Activated T-helper 2 cell treated with anti-CD3 and anti-CD28 coated beads, Interferon-gamma antibody, Interleukin-2, Interleukin-4, amounts not matched to agents 10 μg/mL and 5 μg/mL and 100 μg/mL, durations not matched to agents 14 hours and 24 hours and 36 hours (primary cell): Measurements from ENCODE around the gene GFPT2. TPM values are rescaled to one million over a fixed set of nuclear protein-coding genes. Genes with fewer than 3 reads are reported as not detected.

ENCODE experiments used
- DNase-seq: peaks from one replicate; pipeline ENCODE4 v3.0.0; 2021; ENCODE audit warnings: low spot score
- H3K27ac Mint-ChIP-seq: one replicate; pipeline ENCODE4 v1.8.0; 2021; ENCODE audit warnings: mixed read lengths
- H3K27me3 Mint-ChIP-seq: one replicate; pipeline ENCODE4 v1.8.0; 2021; ENCODE audit warnings: low read depth, mixed read lengths
- H3K36me3 Mint-ChIP-seq: one replicate; pipeline ENCODE4 v1.8.0; 2021; ENCODE audit warnings: low read depth, mixed read lengths
- H3K4me1 Mint-ChIP-seq: one replicate; pipeline ENCODE4 v1.8.0; 2021; ENCODE audit warnings: low read depth, mixed read lengths
- H3K4me3 Mint-ChIP-seq: one replicate; pipeline ENCODE4 v1.8.0; 2021; ENCODE audit warnings: low read depth, mild to moderate bottlenecking, moderate library complexity, mixed read lengths
- H3K9me3 Mint-ChIP-seq: one replicate; pipeline ENCODE4 v1.8.0; 2021; ENCODE audit warnings: mixed read lengths
- intact Hi-C: fragments of 100-400 bp; cut with micrococcal nuclease; formaldehyde crosslinking; loops from one replicate; pipeline ENCODE4 v1.15.1; 2023
- total RNA-seq: library from RNA; stranded (reverse); gene quantifications from 2 replicates; pipeline ENCODE4 v1.2.3, GENCODE V29; 2022

Gene GFPT2
- 0.37 TPM in 1 of 2 replicates, not detected in the other for total RNA-seq

DNA sequence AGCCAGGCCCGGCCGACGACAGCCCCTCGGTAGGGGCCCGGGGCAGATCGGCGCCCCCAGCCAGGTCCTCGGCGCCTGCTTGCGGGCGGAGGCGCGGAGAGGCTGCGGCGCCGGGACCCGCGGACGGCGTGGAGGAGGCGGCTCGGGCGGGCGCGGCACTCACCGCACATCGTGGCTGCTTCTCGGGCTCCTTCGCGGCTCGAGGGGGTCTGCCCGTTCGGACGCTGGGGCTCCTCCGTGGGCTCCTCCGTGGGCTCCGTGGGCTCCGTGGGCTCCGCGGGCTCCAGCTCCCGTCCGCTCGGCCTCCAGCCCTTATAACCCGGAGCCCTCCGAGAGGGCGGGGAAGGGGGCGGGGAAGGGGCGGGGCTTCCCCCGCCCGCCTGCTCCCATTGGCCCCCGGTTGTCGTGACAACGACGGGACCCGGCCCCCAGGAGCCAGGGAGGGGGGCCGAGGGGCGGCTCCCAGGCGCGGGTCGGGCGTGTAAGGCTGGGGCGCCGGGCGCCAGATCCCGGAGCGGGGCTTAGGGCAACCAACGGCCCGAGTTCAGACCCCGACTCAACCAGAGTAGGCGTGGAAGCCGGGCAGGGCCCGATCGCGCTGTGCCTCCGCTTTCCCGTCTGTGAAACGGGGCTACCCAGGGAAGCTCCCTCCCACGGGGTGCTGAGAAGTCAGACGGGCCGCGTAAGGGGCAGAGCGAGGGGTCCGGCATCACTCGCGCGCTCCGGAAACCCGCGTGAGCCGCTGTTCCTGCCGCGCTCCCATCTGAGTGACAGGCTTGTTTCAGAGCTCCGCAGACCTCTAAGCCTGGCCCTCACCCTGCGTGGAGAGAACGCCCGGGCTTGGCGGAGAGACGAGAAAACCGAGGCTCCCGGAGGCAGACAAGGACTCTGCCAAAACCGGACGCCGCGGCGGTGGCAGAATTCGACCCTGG lies at the start of gene GFPT2:
GFPT2 (minus strand) TSS at position 289 of the 932 bp plus-strand sequence; CDS start at position 170, 119 bp downstream.
- Mint-ChIP-seq H3K4me3 (peak within 1 kb of the TSS; percentile 65), H3K4me1 (no peaks in the 10 kb centered on the region), H3K36me3 (no peaks in the 10 kb centered on the region), H3K27me3 (peaks cover 54% of the 10 kb centered on the region), H3K9me3 (no peaks in the 10 kb centered on the region), H3K27ac (no peak within 1 kb of the TSS)
- peak; percentile 52 for DNase-seq
- intact Hi-C loops = loop anchor here (1.0 kb wide), 1 partner anchor 60 kb away; no protein-coding TSS in a partner anchor

DNA sequence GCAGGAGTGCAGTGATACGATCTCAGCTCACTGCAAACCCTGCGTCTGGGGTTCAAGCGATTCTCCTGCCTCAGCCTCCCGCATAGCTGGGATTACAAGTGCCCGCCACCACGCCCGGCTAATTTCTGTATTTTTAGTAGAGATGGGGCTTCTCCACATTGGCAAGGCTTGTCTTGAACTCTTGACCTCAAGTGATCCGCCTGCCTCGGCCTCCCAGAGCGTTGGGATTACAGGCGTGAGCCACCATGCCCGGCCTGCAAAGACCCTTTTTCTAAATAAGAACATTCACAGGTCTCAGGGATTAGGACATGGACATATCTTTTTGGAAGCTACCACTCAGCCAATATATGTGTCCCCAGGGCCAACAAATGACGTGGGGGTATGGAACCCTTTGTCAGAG lies 49.6 kb upstream of the GFPT2 start:
- intact Hi-C loops = no loop called here
- Mint-ChIP-seq H3K36me3 (no peaks in the 10 kb centered on the region), H3K4me3 (no peak overlapping the region), H3K9me3 (no peaks in the 10 kb centered on the region), H3K27me3 (peaks cover 5% of the 10 kb centered on the region), H3K4me1 (no peaks in the 10 kb centered on the region), H3K27ac (no peak overlapping the region)
- DNase-seq = no peak

DNA sequence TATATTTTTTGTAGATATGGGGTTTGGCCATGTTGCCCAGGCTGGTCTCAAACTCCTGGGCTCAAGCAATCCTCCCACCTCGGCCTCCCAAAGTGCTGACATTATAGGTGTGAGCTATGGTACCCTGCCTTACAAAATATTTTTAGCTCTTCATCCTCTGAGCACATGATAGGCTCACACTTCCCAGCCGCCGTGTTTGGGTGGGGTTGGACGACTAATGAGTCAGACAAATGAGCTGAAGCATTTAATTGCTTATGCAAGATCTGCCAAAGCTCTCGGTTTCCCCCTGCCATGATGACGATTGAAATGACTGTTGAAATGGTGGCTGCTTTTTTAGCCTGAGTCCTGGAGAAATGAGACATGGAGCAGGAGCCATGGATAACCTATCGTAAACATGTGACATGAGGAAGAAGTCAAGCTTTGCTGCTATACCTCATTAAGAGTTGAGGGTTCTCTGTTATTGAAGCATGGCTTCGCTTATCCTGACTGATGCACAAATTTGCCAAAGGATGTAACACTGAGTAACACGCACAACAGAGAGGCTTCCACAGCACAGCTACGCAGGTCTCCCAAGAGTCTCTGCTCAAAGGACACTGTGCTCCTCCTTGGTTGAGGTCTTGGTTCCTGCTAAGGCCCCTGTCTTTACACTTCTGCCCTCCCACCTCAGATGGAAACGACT lies 48.2 kb upstream of the GFPT2 start:
- H3K36me3 Mint-ChIP-seq = no peaks in the 10 kb centered on the region
- H3K4me1 Mint-ChIP-seq = no peaks in the 10 kb centered on the region
- DNase-seq = no peak
- intact Hi-C loops = no loop called here
- no peak overlapping the region for H3K27ac Mint-ChIP-seq
- H3K4me3 Mint-ChIP-seq = no peak overlapping the region
- peaks cover 5% of the 10 kb centered on the region for H3K27me3 Mint-ChIP-seq
- no peaks in the 10 kb centered on the region for H3K9me3 Mint-ChIP-seq

DNA sequence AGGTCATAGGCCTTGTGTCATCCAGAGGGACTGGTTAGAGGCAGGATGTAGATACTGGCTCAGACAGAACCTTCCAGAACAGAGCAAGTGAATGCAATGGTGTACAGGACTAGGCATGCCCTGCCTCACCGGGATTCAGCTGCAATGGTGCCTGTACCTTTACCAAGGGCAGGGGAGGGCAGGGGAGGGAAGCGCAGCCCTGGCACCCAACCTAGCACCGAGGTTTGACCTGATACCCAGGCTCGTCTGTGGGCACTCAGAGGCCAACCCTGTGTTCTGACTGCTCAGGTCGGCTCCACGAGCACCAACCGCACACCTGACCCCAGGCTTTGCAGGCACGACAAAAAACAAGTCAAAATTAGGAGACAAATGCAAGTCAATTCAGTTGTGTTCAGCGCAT lies 47.3 kb upstream of the GFPT2 start:
- H3K36me3 Mint-ChIP-seq = no peaks in the 10 kb centered on the region
- H3K4me3 Mint-ChIP-seq = no peak overlapping the region
- no peaks in the 10 kb centered on the region for H3K4me1 Mint-ChIP-seq
- intact Hi-C loops = no loop called here
- H3K9me3 Mint-ChIP-seq = no peaks in the 10 kb centered on the region
- H3K27me3 Mint-ChIP-seq = peaks cover 4% of the 10 kb centered on the region
- no peak overlapping the region for H3K27ac Mint-ChIP-seq
- no peak for DNase-seq

DNA sequence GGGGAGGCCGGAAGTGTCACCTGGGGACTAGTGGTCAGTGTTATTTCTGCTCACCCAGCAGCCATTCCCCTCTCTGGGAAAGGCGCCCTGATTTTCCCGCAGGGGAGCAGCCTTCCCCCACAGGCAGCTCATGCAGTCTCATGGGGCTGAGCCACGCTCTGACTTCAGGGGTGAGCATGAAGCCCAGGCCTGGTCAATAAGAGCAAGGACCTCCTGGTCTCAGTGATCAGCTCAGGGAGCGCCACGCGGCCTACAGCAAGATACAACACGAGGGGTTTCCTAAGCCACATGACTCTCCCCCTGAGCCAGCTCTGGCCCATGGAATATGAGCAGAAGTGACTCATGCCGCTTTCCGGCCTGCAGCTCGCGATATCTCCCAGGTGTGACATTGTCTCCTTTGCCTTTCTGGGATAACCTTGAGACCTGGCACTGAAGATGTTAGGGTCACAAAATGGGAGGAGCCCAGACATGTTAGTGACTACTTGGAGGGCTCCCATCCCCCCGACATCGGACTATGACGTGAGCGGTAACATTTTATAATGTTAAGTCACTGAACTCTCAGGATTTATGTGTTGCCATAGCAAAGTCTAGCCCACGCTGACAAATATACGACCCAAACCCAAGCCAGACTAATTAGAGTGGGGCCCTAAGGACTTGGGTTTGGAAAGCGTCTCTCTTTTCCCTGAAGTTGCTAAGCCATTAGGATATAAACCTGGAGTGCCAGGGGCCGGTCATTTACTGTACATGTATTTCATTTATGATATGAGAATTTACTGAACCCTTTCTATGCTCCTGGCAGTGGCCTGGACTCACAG lies 46.5 kb upstream of the GFPT2 start:
- Mint-ChIP-seq H3K36me3 (no peaks in the 10 kb centered on the region), H3K4me3 (no peak overlapping the region), H3K4me1 (no peaks in the 10 kb centered on the region), H3K27me3 (no peaks in the 10 kb centered on the region), H3K27ac (no peak overlapping the region), H3K9me3 (no peaks in the 10 kb centered on the region)
- no peak for DNase-seq
- intact Hi-C loops = no loop called here

DNA sequence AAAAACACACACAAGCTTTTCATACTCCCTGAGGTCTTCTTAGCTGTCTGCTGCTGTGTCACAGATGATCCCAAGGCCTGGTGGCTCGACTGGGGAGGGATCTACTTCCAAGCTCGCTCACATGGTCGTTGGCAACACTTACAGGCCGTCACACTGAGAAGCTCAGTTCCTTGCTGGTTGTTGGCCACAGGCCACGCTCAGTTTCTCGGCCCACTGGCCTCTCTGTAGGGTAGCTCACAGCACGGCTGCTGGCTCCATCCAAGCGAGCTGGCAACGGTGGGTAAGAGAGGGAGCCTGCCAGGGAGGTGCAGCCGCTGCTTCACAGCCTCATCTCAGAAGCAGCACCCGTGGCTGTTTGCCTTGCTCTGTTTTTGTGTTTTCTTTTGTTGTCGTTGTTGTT lies 43.8 kb upstream of the GFPT2 start:
- H3K9me3 Mint-ChIP-seq = no peaks in the 10 kb centered on the region
- H3K36me3 Mint-ChIP-seq = no peaks in the 10 kb centered on the region
- DNase-seq = no peak
- intact Hi-C loops = no loop called here
- H3K4me1 Mint-ChIP-seq = no peaks in the 10 kb centered on the region
- no peaks in the 10 kb centered on the region for H3K27me3 Mint-ChIP-seq
- H3K27ac Mint-ChIP-seq = no peak overlapping the region
- H3K4me3 Mint-ChIP-seq = no peak overlapping the region

DNA sequence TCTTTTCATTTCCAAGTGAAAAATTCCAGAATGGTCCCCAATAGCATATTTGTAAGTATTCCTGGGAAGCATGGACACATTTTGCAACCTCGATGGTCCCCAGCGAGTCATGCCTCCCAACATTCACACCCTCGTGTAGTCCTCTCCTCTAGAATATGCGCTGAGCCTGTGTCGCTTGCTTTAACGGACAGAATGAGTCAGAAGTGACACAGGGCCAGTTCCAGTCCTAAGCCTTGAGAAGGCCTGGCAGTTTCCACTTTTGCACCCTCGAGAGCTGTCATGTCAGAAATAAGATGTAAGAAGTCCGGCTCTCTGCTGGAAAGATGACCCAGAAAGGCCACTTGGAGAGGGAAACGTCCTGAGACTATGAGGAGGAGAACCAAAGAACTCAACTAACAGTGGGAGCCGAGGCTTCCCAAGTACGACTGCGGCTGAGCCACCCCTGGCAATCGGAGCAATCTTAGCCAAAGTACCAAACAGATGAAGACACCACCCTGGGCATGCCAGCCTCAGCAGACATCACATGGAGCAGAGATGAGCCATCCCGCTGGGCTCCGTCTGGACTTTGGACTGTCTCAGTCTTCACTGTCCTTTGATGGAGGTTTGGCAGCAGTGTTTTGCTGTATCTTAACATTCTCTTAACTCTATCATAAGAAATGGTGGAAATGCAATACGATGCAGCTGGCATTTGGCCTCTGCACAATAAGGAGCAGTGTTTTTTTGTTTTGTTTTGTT lies 42.6 kb upstream of the GFPT2 start:
- no peaks in the 10 kb centered on the region for H3K9me3 Mint-ChIP-seq
- DNase-seq = no peak

DNA sequence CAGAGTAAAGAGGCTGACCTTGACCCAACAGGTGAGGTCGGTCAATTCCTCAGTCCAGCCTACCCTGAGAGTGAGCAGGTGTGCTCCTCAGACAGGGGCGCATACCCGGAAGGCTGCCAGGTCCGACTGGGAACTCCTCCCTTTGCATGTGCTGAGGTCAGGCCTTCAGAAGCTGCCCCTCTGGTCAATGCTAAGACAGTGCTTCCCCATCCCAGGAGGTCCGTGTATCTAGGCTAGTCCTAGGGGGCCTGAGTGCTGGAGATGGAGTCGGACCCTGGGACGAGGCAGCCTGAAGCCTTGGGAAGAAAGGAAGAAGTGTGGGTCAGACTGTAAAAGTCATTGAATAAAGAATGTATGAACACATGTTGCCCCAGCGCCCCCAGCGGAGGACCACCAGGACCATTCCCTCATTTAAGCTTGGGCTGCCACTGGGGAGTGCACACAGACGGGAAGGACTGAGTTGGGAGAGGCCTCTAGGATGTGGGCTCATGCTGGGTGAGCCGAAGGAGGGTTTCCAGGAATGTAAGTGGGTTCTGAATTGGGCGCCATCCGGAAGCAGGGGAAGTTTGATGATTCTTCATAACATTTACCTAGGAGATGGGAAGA lies 41.0 kb upstream of the GFPT2 start:
- no peaks in the 10 kb centered on the region for H3K27me3 Mint-ChIP-seq
- H3K4me3 Mint-ChIP-seq = no peak overlapping the region
- no peak overlapping the region for H3K27ac Mint-ChIP-seq
- no peaks in the 10 kb centered on the region for H3K36me3 Mint-ChIP-seq
- DNase-seq = no peak
- H3K4me1 Mint-ChIP-seq = no peaks in the 10 kb centered on the region
- H3K9me3 Mint-ChIP-seq = no peaks in the 10 kb centered on the region
- intact Hi-C loops = no loop called here

More for the DNA sequence above, 42.6 kb upstream of the GFPT2 start:
- Mint-ChIP-seq H3K27me3 (no peaks in the 10 kb centered on the region), H3K4me1 (no peaks in the 10 kb centered on the region), H3K27ac (no peak overlapping the region), H3K36me3 (no peaks in the 10 kb centered on the region), H3K4me3 (no peak overlapping the region)
- intact Hi-C loops = no loop called here

DNA sequence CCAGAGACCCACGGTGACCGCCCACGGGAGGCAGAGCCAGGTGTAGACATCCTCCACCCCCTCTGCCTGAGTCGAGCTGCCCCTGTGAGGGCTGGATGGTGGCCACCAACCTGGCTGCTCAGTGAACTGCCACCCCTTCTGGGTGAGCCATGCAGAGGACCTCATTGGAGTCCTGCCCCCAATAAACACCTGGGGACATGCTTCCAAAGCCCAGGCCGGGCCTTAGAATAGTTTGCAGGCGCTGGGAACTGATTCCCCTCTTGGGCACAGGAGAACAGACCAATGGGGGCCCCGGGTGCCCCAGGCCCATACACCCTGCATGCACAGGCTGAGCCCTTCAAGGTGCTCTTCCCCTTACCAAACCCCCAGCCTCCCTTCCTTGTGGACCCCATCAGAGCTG lies 38.1 kb upstream of the GFPT2 start:
- no peak for DNase-seq
- no peaks in the 10 kb centered on the region for H3K36me3 Mint-ChIP-seq
- intact Hi-C loops = no loop called here

DNA sequence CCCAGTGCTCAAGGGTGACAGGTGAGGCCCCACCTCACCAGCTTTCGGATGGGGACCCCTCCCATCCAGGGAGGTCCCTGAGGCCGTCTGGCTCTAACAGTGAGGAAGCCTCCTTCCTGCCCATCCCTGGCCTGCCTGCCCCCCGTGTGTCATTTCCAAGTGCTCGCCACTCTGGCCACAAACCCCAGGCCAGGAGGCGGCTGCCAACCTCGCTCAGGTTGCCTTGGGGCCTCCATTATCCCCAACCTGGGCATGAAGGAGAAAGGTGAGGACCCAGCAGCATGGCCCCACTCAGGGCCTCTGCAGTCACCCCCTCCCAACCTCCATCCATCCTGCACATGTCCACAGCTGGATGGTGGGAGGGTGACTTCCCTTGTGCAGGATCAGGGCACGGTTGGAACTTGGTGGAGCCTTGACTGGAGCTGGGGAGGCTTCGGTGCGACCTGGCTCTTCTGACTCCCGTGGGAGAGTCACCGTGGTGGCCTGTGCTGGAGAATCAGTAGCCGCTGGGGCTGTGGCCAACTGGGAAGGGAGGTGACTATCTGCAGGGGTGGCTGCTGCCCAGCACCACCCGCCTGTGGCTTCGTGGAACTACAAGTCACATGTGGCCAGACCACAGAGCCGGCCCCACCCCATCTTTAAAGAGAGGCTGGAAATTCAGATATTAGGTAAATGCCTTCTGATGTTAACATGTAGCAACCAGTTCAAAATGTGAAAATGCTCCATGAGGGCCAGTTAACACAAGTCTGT lies 37.5 kb upstream of the GFPT2 start:
- H3K4me1 Mint-ChIP-seq = no peaks in the 10 kb centered on the region
- intact Hi-C loops = no loop called here
- no peak for DNase-seq
- no peaks in the 10 kb centered on the region for H3K9me3 Mint-ChIP-seq
- H3K27me3 Mint-ChIP-seq = no peaks in the 10 kb centered on the region
- no peak overlapping the region for H3K4me3 Mint-ChIP-seq
- H3K27ac Mint-ChIP-seq = no peak overlapping the region
- H3K36me3 Mint-ChIP-seq = no peaks in the 10 kb centered on the region

More for the DNA sequence above, 38.1 kb upstream of the GFPT2 start:
- Mint-ChIP-seq H3K27ac (no peak overlapping the region), H3K27me3 (no peaks in the 10 kb centered on the region), H3K4me1 (no peaks in the 10 kb centered on the region), H3K9me3 (no peaks in the 10 kb centered on the region), H3K4me3 (no peak overlapping the region)

DNA sequence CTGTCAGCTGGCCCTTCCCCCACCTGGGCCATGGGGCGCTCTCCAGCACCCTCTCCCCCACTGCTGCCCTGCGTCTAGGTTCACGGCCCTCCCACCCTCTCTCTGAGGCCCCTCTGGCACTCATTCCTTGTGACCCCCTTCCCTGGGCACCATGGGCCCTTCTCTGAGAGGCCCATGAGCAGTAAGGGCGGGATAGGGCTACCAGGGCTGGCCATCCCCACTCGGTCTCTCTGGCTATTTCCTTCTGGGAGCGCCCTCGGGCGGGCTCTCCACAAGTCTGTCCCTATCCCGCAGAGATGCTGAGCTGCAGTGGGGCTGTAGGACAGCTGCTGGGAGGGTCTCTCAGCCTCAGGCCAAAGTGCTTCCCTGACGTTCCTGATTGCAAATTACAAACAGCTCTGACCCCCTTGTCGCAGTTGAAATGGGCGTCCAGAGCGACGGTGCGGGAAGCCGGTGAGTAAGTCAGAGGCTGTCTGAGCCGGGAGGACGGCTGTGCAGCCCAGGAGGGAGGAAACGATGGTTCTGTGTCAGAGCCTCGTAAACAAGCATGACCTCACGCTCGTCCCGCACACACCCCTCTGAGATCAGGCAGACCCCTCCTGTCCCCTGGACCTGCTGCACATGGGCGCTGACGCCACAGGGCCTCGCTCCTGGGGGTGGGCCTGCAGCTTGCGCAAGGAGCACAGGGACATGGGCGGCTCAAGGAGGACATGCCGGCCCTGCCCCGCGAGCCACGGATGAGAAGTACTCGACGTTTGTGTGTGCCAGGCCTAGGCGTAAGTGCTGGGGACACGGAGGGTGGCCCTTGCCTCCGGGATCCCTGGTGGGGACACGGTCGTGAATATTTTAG lies 36.3 kb upstream of the GFPT2 start:
- Mint-ChIP-seq H3K27ac (no peak overlapping the region), H3K9me3 (no peaks in the 10 kb centered on the region), H3K36me3 (no peaks in the 10 kb centered on the region), H3K4me3 (no peak overlapping the region), H3K27me3 (no peaks in the 10 kb centered on the region), H3K4me1 (no peaks in the 10 kb centered on the region)
- intact Hi-C loops = no loop called here
- no peak for DNase-seq
